Loucy (cell line): Measurements from ENCODE around the gene AXDND1.

Experiments
- H2AFZ ChIP-seq: fragments of 200-600 bp; sonication (generic); 2 replicates; pipeline ENCODE4 v1.6.0; 2016; ENCODE audit warnings: antibody characterized with exemption, mild to moderate bottlenecking, low read length, moderate library complexity
- H3F3A ChIP-seq: fragments of 200-600 bp; 2 replicates; pipeline ENCODE4 v1.6.0; 2016; ENCODE audit warnings: antibody characterized with exemption, low read depth, mild to moderate bottlenecking
- H3K27me3 ChIP-seq: fragments of 200-600 bp; sonication (generic); 2 replicates; pipeline ENCODE4 v1.6.1; 2014; ENCODE audit warnings: low read length, mild to moderate bottlenecking; ENCODE audit not compliant: insufficient read depth, poor library complexity, severe bottlenecking
- H3K36me3 ChIP-seq: fragments of 200-600 bp; sonication (generic); 2 replicates; pipeline ENCODE4 v1.6.1; 2016; ENCODE audit warnings: low read length; ENCODE audit not compliant: insufficient read depth
- H3K4me1 ChIP-seq: fragments of 200-600 bp; sonication (generic); 2 replicates; pipeline ENCODE4 v1.5.1; 2014; ENCODE audit warnings: low read length, mild to moderate bottlenecking; ENCODE audit not compliant: insufficient read depth, poor library complexity, severe bottlenecking
- H3K4me2 ChIP-seq: fragments of 200-600 bp; sonication (generic); 2 replicates; pipeline ENCODE4 v1.6.0; 2014; ENCODE audit warnings: antibody characterized with exemption, low read length, low read depth, mild to moderate bottlenecking; ENCODE audit not compliant: poor library complexity, severe bottlenecking
- H3K4me3 ChIP-seq: fragments of 200-600 bp; sonication (generic); 2 replicates; pipeline ENCODE4 v1.5.1; 2014; ENCODE audit warnings: low read length, mild to moderate bottlenecking, mixed read lengths; ENCODE audit not compliant: poor library complexity, severe bottlenecking
- H3K79me2 ChIP-seq: fragments of 200-600 bp; sonication (generic); 2 replicates; pipeline ENCODE4 v1.6.1; 2014; ENCODE audit warnings: low read length; ENCODE audit not compliant: insufficient read depth
- H3K9ac ChIP-seq: fragments of 200-600 bp; sonication (generic); 2 replicates; pipeline ENCODE4 v1.6.0; 2014; ENCODE audit warnings: mild to moderate bottlenecking, low read depth, low read length, moderate library complexity; ENCODE audit not compliant: poor library complexity, severe bottlenecking
- H3K9me2 ChIP-seq: fragments of 200-600 bp; sonication (generic); replicated peaks from 2 replicates; pipeline ENCODE4 v1.6.1; 2016; ENCODE audit warnings: low read depth, low read length, mixed read lengths
- H3K9me3 ChIP-seq: fragments of 200-600 bp; sonication (generic); 2 replicates; pipeline ENCODE4 v1.6.1; 2014; ENCODE audit warnings: mild to moderate bottlenecking, antibody characterized with exemption, low read length, low read depth; ENCODE audit not compliant: insufficient read depth
- H4K20me1 ChIP-seq: fragments of 200-600 bp; sonication (generic); 2 replicates; pipeline ENCODE4 v1.6.0; 2014; ENCODE audit warnings: antibody characterized with exemption, low read length, mild to moderate bottlenecking; ENCODE audit not compliant: insufficient read depth, poor library complexity, severe bottlenecking
- CTCF ChIP-seq: fragments of 200-600 bp; sonication (generic); conservative IDR thresholded peaks from 2 replicates; pipeline ENCODE4 v1.5.1; 2014; ENCODE audit warnings: mild to moderate bottlenecking, antibody characterized with exemption, low read length
- EZH2phosphoT487 ChIP-seq: fragments of 200-600 bp; IDR thresholded peaks from 2 replicates; pipeline ENCODE4 v1.6.1; 2018; ENCODE audit warnings: antibody characterized with exemption, mild to moderate bottlenecking, moderate library complexity, borderline replicate concordance

The AXDND1 gene

GRCh38 chr1:179322557-179322956, 43.2 kb upstream of the AXDND1 start:
- no peak overlapping the region for H3K4me2 ChIP-seq

DNA sequence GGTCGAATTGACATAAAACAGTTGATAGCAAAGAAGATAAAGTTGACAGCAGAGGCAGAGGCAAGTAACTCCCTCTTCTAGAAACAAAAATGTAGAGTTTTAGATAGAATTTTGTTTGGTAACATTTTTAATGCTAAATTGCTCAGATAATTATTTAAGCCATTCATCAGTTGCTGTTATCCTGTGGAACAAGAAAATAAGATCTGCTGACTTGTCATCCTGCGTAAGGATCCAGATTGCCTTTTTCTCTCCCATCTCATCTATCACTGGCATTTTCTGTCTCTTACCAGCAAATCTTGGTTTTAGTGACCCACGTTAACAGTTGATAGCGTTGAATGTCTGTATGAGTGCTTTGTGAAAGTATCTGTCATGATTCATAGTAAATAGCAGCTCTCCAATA, 42.3 kb upstream of the AXDND1 start:
- no peak overlapping the region for H3K9ac ChIP-seq
- no peak overlapping the region for H2AFZ ChIP-seq
- H4K20me1 ChIP-seq, result no peaks in the 10 kb centered on the region
- H3K4me1 ChIP-seq, result no peaks in the 10 kb centered on the region
- H3K27me3 ChIP-seq, result no peaks in the 10 kb centered on the region
- no peak overlapping the region for H3K4me2 ChIP-seq
- no peaks in the 10 kb centered on the region for H3K9me2 ChIP-seq
- no peak overlapping the region for H3K4me3 ChIP-seq
- H3K9me3 ChIP-seq, result no peaks in the 10 kb centered on the region
- peaks cover 25% of the 10 kb centered on the region; the same call in 1 of the 2 replicates for H3K79me2 ChIP-seq
- TF ChIP-seq EZH2phosphoT487, result no peak
- no peak for TF ChIP-seq CTCF
- H3F3A ChIP-seq, result no peaks in the 10 kb centered on the region
- peaks cover 37% of the 10 kb centered on the region; the same call in 1 of the 2 replicates for H3K36me3 ChIP-seq

More at GRCh38 chr1:179322557-179322956, 43.2 kb upstream of the AXDND1 start:
- Histone ChIP-seq H3K9me2 (no peaks in the 10 kb centered on the region), H3K4me3 (no peak overlapping the region), H2AFZ (no peak overlapping the region), H3F3A (no peaks in the 10 kb centered on the region), H3K36me3 (peaks cover 33% of the 10 kb centered on the region; the same call in 1 of the 2 replicates), H3K27me3 (no peaks in the 10 kb centered on the region), H3K4me1 (no peaks in the 10 kb centered on the region), H3K79me2 (peaks cover 25% of the 10 kb centered on the region; the same call in 1 of the 2 replicates), H3K9me3 (no peaks in the 10 kb centered on the region), H4K20me1 (no peaks in the 10 kb centered on the region), H3K9ac (no peak overlapping the region)
- no peak for TF ChIP-seq CTCF
- TF ChIP-seq EZH2phosphoT487, result no peak

DNA sequence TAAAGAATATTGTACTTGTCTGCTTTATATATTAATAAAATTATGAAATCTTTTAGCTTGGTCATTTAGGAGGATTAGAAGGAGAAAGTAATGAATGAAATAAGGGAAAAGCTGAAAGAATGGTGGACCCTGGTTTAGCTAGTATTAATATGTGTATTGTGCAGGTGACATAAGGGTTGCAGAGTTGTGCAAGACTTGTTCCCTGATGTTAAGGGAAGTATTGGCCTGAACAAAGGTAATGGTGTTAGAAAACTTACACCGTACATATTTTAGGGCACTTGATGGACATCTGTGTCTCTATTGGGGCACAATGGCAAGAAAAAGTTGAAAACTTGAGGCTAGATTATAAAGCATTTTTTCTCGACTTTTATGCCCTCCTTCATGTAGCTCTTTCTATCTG, 39.9 kb upstream of the AXDND1 start:
- H3K36me3 ChIP-seq, result peaks cover 48% of the 10 kb centered on the region; the same call in 1 of the 2 replicates
- no peak for TF ChIP-seq EZH2phosphoT487
- no peak for TF ChIP-seq CTCF
- H3K4me3 ChIP-seq, result no peak overlapping the region
- H3K4me2 ChIP-seq, result no peak overlapping the region
- H3K9ac ChIP-seq, result no peak overlapping the region
- no peaks in the 10 kb centered on the region for H3K9me3 ChIP-seq
- H2AFZ ChIP-seq, result no peak overlapping the region
- H3K4me1 ChIP-seq, result no peaks in the 10 kb centered on the region
- H3K9me2 ChIP-seq, result no peaks in the 10 kb centered on the region
- H4K20me1 ChIP-seq, result no peaks in the 10 kb centered on the region
- no peaks in the 10 kb centered on the region for H3K27me3 ChIP-seq
- no peaks in the 10 kb centered on the region for H3F3A ChIP-seq
- peaks cover 19% of the 10 kb centered on the region; the same call in 1 of the 2 replicates for H3K79me2 ChIP-seq
